Heart right ventricle (tissue), 16 donors: ENCODE measurements around the gene PDSS2. TPM values are rescaled to one million over a fixed set of nuclear protein-coding genes. Genes with fewer than 3 reads are reported as not detected.

Experiments used
- ATAC-seq, 8 donors: fragments of 200-7000 bp; cut with Tn5 transposase; one replicate each; pipeline ENCODE4 v1.9.1; 2020; ENCODE audit warnings: mild to moderate bottlenecking in 8 of 8, moderate library complexity in 8 of 8, moderate number of reproducible peaks in 1 of 8
- DNase-seq, 2 donors: peaks; one replicate each; pipeline ENCODE4 v3.0.0-alpha.2; 2020
- H3K27ac ChIP-seq, 10 donors: fragments of 200-600 bp; sonication (generic) in 2 of 10; one replicate each; pipeline versions ENCODE4 v1.5.0 to v1.8.0; 2020 to 2022; ENCODE audit warnings: mild to moderate bottlenecking in 3 of 10
- H3K27me3 ChIP-seq, 7 donors: fragments of 200-600 bp; one replicate each; pipeline ENCODE4 v1.8.0; 2021 to 2022; ENCODE audit warnings: mild to moderate bottlenecking in 2 of 7
- H3K36me3 ChIP-seq, 9 donors: fragments of 200-600 bp; sonication (generic) in 1 of 9; one replicate each; pipeline versions ENCODE4 v1.5.0 to v1.8.0; 2020 to 2022; ENCODE audit warnings: mild to moderate bottlenecking in 2 of 9
- H3K4me1 ChIP-seq, 9 donors: fragments of 200-600 bp; sonication (generic) in 1 of 9; one replicate each; pipeline versions ENCODE4 v1.5.0 to v1.8.0; 2020 to 2022; ENCODE audit warnings: mild to moderate bottlenecking in 4 of 9
- H3K4me3 ChIP-seq, 10 donors: fragments of 200-600 bp; sonication (generic) in 2 of 10; one replicate each; pipeline versions ENCODE4 v1.5.0 to v1.8.0; 2020 to 2022; ENCODE audit warnings: mild to moderate bottlenecking in 7 of 10, moderate library complexity in 2 of 10
- H3K9me3 ChIP-seq, 11 donors: fragments of 200-600 bp in 10 of 11; sonication (generic) in 2 of 11; one replicate each; pipeline versions ENCODE4 v1.5.0 to v1.8.0; 2013 to 2022; ENCODE audit warnings: mild to moderate bottlenecking in 2 of 11, control low read depth in 1 of 11, moderate library complexity in 1 of 11
- CTCF ChIP-seq, 9 donors: fragments of 200-600 bp; sonication (generic) in 2 of 9; IDR thresholded peaks; one replicate each; pipeline versions ENCODE4 v1.5.0 to v1.8.0; 2021 to 2022; ENCODE audit warnings: antibody characterized with exemption in 9 of 9, mild to moderate bottlenecking in 5 of 9, moderate library complexity in 1 of 9
- WGBS, 2 donors: extraction: QIAGEN DNeasy Blood & Tissue Kit; methylation state at CpG; one replicate each; pipeline ENCODE4 v1.1.7; 2013; ENCODE audit warnings: inconsistent platforms in 1 of 2; 5-methylcytosine and 5-hydroxymethylcytosine counted together
- intact Hi-C, 10 donors: fragments of 100-400 bp; cut with DNase I; formaldehyde crosslinking; loops; one replicate each; pipeline versions ENCODE4 v1.11.1 to v1.14.2; 2022
- polyA plus RNA-seq, 2 donors: library from polyadenylated mRNA; stranded (reverse); fragments of 200-250 nt; gene quantifications; one replicate each; pipeline ENCODE4 v1.2.3, GENCODE V29; 2013
- total RNA-seq, 10 donors: library from RNA; stranded (reverse); fragmentation: NEBNext Ultra II Directional in 3 of 10; extraction: Animal tissue kit (Norgen Biotek cat#: 25700) in 3 of 10; gene quantifications; one replicate each; pipeline versions ENCODE4 v1.2.1 to v1.2.4, GENCODE V29; 2021 to 2023
- donor health status: Arrhythmogenic right ventricular cardiomyopathy.
- donor health status: ischemic (EF 13 %, LVEDD 7.1; RV severe dilation, severe dysfunction).
- donor health status: healthy with polysubstance abuse.
- donor health status: DM: no; HTN: yes; CAD: no.
- donor health status: DM: no; HTN: no; CAD: no.
- donor health status: ischemic (EF 25% LVEDD 6.9; RV normal size, moderate dysfunction).
- donor health status: ischemic (EF 25% LVEDD 5.7; RV mildly dilated, moderate dysfunction).
- donor health status: healthy.
- donor health status: DM: yes; HTN: yes; CAD: no.
- donor health status: Ischemic cardiomyopathy.
- donor health status: ischemic (EF 35%, LVEDD 5.7; RV mildly dilated, moderate dysfunction).
- donor health status: nonischemic (EF 11% LVEDD 7.7; RV severe dilation, severe dysfunction).
- donor health status: DM: yes; HTN: yes; CAD: no.
- donor health status: PGD.
- donor health status: ischemic (EF 29% LVEDD 5.4; RV normal size, mild dysfunction).
- donor health status: nonischemic (EF 23%, LVEDD 6.1; RV moderate dilation, normal function).

The PDSS2 gene
- total and polyA plus RNA-seq, 12 donors = 5.5 to 22.2 (median 18.0) TPM

- DNase-seq (no peak), ATAC-seq (no peak)
- WGBS, 2 donors = 86 to 90% methylated on average over 8 of the region's 8 CpGs
- no peaks in the 10 kb centered on the region for H3K27me3 ChIP-seq
- intact Hi-C loops = no loop called here
- peaks cover 0 to 12% (median 0%) of the 10 kb centered on the region in 9 donors for H3K4me1 ChIP-seq
- no peaks in the 10 kb centered on the region for H3K36me3 ChIP-seq
- H3K27ac ChIP-seq = no peak overlapping the region
- TF ChIP-seq CTCF (IDR thresholded peaks at IDR 0.05) = no peak
- H3K9me3 ChIP-seq = no peaks in the 10 kb centered on the region
- H3K4me3 ChIP-seq = no peak overlapping the region
These were observed 243.0 kb downstream of the PDSS2 start for GRCh38 chr6:107216197-107216933.

- WGBS, 2 donors = 94 to 98% methylated on average over 1 of the region's 1 CpG
- no peak overlapping the region for H3K27ac ChIP-seq
- H3K4me3 ChIP-seq = no peak overlapping the region
- peaks cover 0 to 12% (median 0%) of the 10 kb centered on the region in 9 donors for H3K4me1 ChIP-seq
- no peak for TF ChIP-seq CTCF (IDR thresholded peaks at IDR 0.05)
- no peaks in the 10 kb centered on the region for H3K36me3 ChIP-seq
- H3K9me3 ChIP-seq = no peaks in the 10 kb centered on the region
- DNase-seq (no peak), ATAC-seq (no peak)
- intact Hi-C loops = no loop called here
- no peaks in the 10 kb centered on the region for H3K27me3 ChIP-seq
These were observed 244.0 kb downstream of the PDSS2 start for GRCh38 chr6:107215334-107215733.

GRCh38 chr6:107214655-107215054 lies 244.7 kb downstream of the PDSS2 start:
- H3K4me1 ChIP-seq = peaks cover 0 to 12% (median 0%) of the 10 kb centered on the region in 9 donors
- no peak overlapping the region for H3K4me3 ChIP-seq
- DNase-seq (no peak), ATAC-seq (no peak)
- intact Hi-C loops = no loop called here
- no peaks in the 10 kb centered on the region for H3K27me3 ChIP-seq
- no peak overlapping the region for H3K27ac ChIP-seq
- H3K36me3 ChIP-seq = no peaks in the 10 kb centered on the region
- no peak for TF ChIP-seq CTCF (IDR thresholded peaks at IDR 0.05)
- H3K9me3 ChIP-seq = no peaks in the 10 kb centered on the region

GRCh38 chr6:107209406-107210305 lies 249.7 kb downstream of the PDSS2 start:
- H3K36me3 ChIP-seq = peaks cover 0 to 7% (median 0%) of the 10 kb centered on the region in 9 donors
- peaks cover 0 to 6% (median 0%) of the 10 kb centered on the region in 9 donors for H3K4me1 ChIP-seq
- no peak for TF ChIP-seq CTCF (IDR thresholded peaks at IDR 0.05)
- H3K27me3 ChIP-seq = no peaks in the 10 kb centered on the region
- DNase-seq = no peak
- H3K27ac ChIP-seq = no peak overlapping the region
- peaks cover 0 to 4% (median 0%) of the 10 kb centered on the region in 11 donors for H3K9me3 ChIP-seq
- no peak for ATAC-seq
- WGBS, 2 donors = 81 to 84% methylated on average over 8 of the region's 8 CpGs
- intact Hi-C loops = no loop called here
- peak overlapping the region in 1 of 10 donors; percentile 7 for H3K4me3 ChIP-seq
